ENCODE data around the gene ANAPC7. TPM values are rescaled to one million over a fixed set of nuclear protein-coding genes. Genes with fewer than 3 reads are reported as not detected.

The ANAPC7 gene
- total and polyA plus RNA-seq, 9 of the 15 experiments (the other 6 are each of a cell fraction or from before 2014, with no cell fraction given), result 46.7 to 158 (median 109) TPM

GRCh38 chr12:110354172-110354780 is 49.2 kb downstream of the ANAPC7 start (continued):
- TF ChIP-seq ZNF699 (CRISPR knock-in tag; IDR thresholded peaks at IDR 0.05; ENCODE audit: insufficient replicate concordance), result no peak
- no peak for TF ChIP-seq RERE (CRISPR knock-in tag; IDR thresholded peaks at IDR 0.05; ENCODE audit: borderline replicate concordance)
- peak; percentile 68; the same call in 1 of the 2 replicates for TF ChIP-seq KHSRP (IDR thresholded peaks at IDR 0.05)
- no peak for TF ChIP-seq ZNF551 (CRISPR knock-in tag; IDR thresholded peaks at IDR 0.05)
- TF ChIP-seq RUNX1 (IDR thresholded peaks at IDR 0.05; ENCODE audit: low read depth), result no peak; the same call in 1 of the 2 replicates
- no peak for TF ChIP-seq SNAPC5 (CRISPR knock-in tag; IDR thresholded peaks at IDR 0.05)
- TF ChIP-seq CREB3L1 (IDR thresholded peaks at IDR 0.05; ENCODE audit: borderline replicate concordance, low read depth), result no peak
- no peak for TF ChIP-seq RBM39 (optimal IDR thresholded peaks at IDR 0.05; ENCODE audit: low read depth, low read length)
- no peak for TF ChIP-seq ZNF407 (IDR thresholded peaks at IDR 0.05; ENCODE audit: low read depth)
- TF ChIP-seq ZNF79 (CRISPR knock-in tag; IDR thresholded peaks at IDR 0.05; ENCODE audit: low read depth), result no peak
- no peak for TF ChIP-seq E2F4 (CRISPR knock-in tag; IDR thresholded peaks at IDR 0.05; ENCODE audit: low read depth)
